Loucy (cell line): Measurements from ENCODE around the gene CLSTN2.

Experiments used
- CTCF ChIP-seq: fragments of 200-600 bp; sonication (generic); conservative IDR thresholded peaks from 2 replicates; pipeline ENCODE4 v1.5.1; 2014; ENCODE audit warnings: mild to moderate bottlenecking, antibody characterized with exemption, low read length
- EZH2phosphoT487 ChIP-seq: fragments of 200-600 bp; IDR thresholded peaks from 2 replicates; pipeline ENCODE4 v1.6.1; 2018; ENCODE audit warnings: antibody characterized with exemption, mild to moderate bottlenecking, moderate library complexity, borderline replicate concordance

DNA sequence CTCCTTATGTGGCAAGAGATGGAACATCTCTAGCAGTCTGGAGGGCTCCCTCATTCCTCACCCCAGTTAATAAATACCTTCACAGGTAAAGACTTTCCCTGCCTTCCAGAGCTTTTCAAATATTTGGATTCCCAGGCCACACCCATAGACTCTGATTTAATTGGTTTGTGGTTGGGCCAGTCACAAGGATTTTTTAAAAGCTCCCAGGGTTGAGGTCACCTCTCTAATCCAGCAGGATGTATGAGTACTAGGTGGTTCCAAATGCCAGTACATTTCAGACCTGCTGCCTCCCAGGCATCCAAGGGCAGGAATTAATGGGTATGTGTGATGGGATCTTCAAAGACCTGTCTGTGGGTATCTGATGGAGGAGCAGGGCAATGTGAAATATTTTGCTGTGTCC lies 312.8 kb downstream of the CLSTN2 start:
- TF ChIP-seq CTCF = no peak
- TF ChIP-seq EZH2phosphoT487 = no peak
